ENCODE data around the gene ZNF385B.
A peak's percentile ranks its signal among the peaks of the same experiment; 100 is the strongest.
"Not testable (repeated sequence)": the region's sequence is repeated elsewhere in the genome, so short reads cannot be mapped to it uniquely, and the experiment has no call there.

Gene ZNF385B

GRCh38 chr2:179802051-179802882 is 59.1 kb downstream of the ZNF385B start:
- no peak for DNase-seq

GRCh38 chr2:179800776-179801175 is 60.6 kb downstream of the ZNF385B start:
- no peak for DNase-seq

GRCh38 chr2:179796213-179797007 is 65.0 kb downstream of the ZNF385B start:
- DNase-seq: no peak

- no peak for DNase-seq
Observed at GRCh38 chr2:179793902-179794301, 67.5 kb downstream of the ZNF385B start.

GRCh38 chr2:179793238-179793637 is 68.2 kb downstream of the ZNF385B start:
- no peak for DNase-seq

DNA sequence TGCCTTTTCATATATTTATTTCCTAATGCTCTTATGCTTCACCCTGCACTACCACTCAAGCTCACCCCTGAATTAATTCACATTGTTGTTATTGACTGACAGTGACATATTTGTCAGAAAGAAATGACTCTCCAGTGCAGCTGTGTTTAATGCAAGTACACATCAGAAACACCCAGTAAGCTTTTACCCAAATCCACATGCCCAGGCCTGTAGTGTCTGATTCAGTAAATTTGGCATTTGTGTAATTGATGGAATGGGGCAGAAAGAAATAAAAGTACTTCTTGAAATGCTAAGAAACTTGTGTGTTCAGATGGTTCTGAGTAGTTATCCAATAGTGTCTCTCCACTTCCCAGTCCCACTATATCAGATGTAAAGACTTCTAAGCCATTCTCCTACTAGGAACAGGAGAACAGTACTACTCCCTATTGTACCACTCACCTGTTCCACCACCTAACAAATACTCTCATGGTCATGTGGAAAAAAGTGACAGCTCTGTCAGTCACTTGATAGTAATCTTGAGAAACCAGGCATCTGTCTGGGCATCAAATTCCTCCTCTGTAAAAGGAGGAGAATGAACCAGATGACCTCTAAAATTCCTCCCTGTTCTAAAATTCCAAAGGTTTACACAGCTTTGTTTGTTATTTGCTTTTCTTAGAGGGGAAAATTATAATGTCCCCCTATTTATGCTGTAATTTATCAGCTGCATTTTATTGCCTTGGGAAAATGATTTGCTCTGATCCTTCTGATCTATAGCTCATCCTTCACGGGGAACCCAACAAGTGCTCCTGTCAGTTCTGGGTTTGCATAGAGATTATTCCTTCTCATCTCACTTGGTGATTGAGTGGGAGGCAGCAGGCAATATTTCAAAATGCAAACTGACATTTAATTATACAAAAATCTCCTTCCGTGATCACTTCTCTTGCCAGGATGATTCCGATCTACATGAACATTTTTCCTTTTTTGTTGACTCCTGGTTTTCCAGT is 70.9 kb downstream of the ZNF385B start:
- DNase-seq: no peak

- no peak for DNase-seq
Observed at GRCh38 chr2:179788104-179788503, 73.3 kb downstream of the ZNF385B start.

GRCh38 chr2:179787601-179788000 is 73.8 kb downstream of the ZNF385B start:
- DNase-seq: no peak

DNA sequence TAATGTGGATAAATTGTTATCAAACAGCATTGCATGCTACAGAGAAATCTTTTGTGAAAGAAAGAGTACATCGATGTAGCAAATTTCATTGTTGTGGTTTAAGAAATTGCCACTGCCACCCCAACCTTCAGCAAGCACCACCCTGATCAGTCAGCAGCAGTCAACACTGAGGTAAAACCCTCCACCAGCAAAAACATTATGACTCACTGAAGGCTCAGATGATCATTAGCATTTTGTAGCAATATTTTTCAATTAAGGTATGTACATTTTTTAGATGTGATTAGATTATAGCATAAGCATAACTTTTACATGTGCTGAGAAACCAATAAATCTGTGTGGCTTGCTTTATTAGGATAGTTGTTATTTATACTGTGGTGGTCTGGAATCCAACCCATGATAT is 75.5 kb downstream of the ZNF385B start:
- DNase-seq: no peak

- DNase-seq: not testable (repeated sequence)
Observed at GRCh38 chr2:179782346-179782745, 79.1 kb downstream of the ZNF385B start.

- DNase-seq: no peak
Observed at GRCh38 chr2:179773986-179774385, 87.4 kb downstream of the ZNF385B start.

DNA sequence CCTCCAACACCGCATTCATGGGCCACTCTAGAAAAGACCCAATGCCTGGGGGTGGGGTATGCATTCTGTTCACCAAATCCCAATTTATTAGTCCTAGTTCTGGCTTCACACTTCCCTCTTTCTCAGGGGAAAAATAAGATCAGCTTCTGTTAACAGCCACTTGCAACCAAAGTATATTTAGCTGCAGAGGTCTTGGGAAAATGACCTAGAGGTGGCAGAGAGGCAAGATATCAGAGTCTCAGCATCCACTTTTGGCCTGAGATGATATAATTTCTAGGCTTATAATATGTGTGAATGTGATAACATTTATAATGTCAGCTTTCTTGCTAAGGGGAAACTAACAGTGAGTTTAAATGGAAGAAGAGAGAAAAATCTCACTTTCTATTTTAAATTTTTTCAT is 89.1 kb downstream of the ZNF385B start:
- DNase-seq: no peak

DNA sequence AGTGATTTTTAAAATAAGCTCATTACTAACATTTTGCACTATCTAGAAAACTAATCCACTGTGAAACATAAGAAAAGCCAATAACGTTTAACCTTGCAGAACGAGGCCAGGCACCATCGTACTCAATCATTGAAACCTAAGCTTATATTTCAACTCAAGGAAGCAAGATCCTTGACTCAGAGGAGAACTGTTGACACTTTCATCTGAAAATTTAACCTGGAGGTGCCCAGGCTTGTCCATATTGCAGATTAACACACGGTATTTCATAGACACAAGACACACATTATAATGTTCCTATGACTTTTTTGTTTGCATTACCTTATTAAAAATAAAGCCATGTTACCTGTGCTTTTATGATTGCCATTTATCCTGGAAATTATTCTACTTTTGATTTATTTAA is 89.6 kb downstream of the ZNF385B start:
- no peak for DNase-seq

- no peak for DNase-seq
Observed at GRCh38 chr2:179770029-179770428, 91.4 kb downstream of the ZNF385B start.

GRCh38 chr2:179769323-179769722 is 92.1 kb downstream of the ZNF385B start:
- no peak for DNase-seq

GRCh38 chr2:179768765-179769164 is 92.6 kb downstream of the ZNF385B start:
- no peak for DNase-seq

GRCh38 chr2:179765666-179766065 is 95.7 kb downstream of the ZNF385B start:
- DNase-seq: no peak

DNA sequence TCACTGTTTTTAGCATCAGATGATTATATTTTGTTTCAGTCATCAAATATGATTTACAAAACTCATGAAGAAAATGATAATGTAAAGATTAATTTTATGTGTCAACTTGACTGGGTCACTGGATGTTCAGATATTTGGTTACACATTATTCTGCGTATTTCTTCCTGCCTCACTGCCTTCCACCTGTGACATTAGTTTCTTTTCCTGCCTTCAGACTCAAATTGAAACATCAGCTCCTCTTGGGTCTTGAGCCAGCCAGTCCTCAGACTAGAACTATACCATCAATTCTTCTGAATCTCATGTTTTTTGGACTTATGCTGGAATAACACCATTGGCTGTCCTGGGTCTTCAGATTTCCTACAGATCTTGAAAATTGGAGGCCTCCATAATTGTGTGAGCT is 96.7 kb downstream of the ZNF385B start:
- DNase-seq: no peak

- DNase-seq: no peak
Observed at GRCh38 chr2:179758636-179759035, 102.8 kb downstream of the ZNF385B start.

- DNase-seq: peak in 1 of 51 donors; percentile 0
Observed at GRCh38 chr2:179751163-179751809, 110.1 kb downstream of the ZNF385B start.

DNA sequence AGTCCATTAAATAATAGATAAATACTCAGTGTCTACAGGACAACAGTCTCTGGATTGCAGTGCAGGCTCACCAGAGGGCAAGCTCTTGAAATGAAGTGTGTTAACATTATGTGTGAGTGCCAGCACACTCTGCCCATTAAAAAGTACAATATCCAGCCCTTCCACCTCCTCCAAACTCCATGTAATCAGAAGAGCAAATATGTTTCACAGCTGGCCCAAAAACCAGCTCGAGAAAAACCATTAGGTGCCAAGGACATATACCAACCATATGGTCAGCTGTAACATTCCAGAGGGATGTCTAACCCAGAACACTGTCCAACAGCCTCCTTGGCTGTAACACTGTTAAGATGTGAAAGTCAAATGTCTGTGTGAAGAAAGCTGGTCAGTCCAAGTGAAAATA is 112.2 kb downstream of the ZNF385B start:
- DNase-seq: no peak

Measured in hypothalamus (tissue), 51 donors.